Measurements from ENCODE around the gene RBFOX2. TPM values are rescaled to one million over a fixed set of nuclear protein-coding genes. Genes with fewer than 3 reads are reported as not detected.

RBFOX2 gene
- total RNA-seq, 1 donor from 2014 or later: 210 TPM

GRCh38 chr22:35988030-35988429, 40.6 kb downstream of the RBFOX2 start:
- Mint-ChIP-seq H3K4me1 (peaks cover 36% of the 10 kb centered on the region), H3K27me3 (ENCODE audit: low read depth) (no peaks in the 10 kb centered on the region), H3K36me3 (peaks cover 15% of the 10 kb centered on the region), H3K4me3 (no peak overlapping the region), H3K9me3 (peaks cover 3% of the 10 kb centered on the region), H3K27ac (no peak overlapping the region)
- DNase-seq (ENCODE audit: low spot score in 2 of 2, unreplicated experiment in 2 of 2): no peak
- TF ChIP-seq, protein P1, sequence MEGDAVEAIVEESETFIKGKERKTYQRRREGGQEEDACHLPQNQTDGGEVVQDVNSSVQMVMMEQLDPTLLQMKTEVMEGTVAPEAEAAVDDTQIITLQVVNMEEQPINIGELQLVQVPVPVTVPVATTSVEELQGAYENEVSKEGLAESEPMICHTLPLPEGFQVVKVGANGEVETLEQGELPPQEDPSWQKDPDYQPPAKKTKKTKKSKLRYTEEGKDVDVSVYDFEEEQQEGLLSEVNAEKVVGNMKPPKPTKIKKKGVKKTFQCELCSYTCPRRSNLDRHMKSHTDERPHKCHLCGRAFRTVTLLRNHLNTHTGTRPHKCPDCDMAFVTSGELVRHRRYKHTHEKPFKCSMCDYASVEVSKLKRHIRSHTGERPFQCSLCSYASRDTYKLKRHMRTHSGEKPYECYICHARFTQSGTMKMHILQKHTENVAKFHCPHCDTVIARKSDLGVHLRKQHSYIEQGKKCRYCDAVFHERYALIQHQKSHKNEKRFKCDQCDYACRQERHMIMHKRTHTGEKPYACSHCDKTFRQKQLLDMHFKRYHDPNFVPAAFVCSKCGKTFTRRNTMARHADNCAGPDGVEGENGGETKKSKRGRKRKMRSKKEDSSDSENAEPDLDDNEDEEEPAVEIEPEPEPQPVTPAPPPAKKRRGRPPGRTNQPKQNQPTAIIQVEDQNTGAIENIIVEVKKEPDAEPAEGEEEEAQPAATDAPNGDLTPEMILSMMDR (IDR thresholded peaks at IDR 0.05; ENCODE audit: unreplicated experiment): no peak

DNA sequence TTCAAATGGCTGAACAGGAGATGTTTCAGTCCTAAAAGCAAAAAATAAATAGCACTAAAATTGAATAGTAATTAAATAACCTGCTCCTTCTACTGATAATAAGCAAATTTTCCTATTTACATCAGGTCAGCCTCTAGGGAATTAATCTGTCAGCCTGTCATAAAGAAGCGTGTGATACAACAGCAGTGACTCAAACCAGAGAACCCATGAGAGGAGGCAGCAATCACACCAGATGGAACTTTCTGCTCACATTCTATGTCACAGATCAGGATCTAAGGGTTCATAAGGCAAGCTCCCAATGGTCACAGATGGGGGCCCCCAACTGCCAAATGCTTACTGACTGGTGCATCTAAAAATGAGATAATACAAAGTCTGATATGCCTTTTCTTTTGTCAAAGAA, 41.1 kb downstream of the RBFOX2 start:
- H3K27me3 Mint-ChIP-seq (ENCODE audit: low read depth): no peaks in the 10 kb centered on the region
- no peak for DNase-seq (ENCODE audit: low spot score in 2 of 2, unreplicated experiment in 2 of 2)
- peaks cover 3% of the 10 kb centered on the region for H3K9me3 Mint-ChIP-seq
- peaks cover 11% of the 10 kb centered on the region for H3K36me3 Mint-ChIP-seq
- TF ChIP-seq, protein P1 (IDR thresholded peaks at IDR 0.05; ENCODE audit: unreplicated experiment): no peak
- no peak overlapping the region for H3K27ac Mint-ChIP-seq
- H3K4me3 Mint-ChIP-seq: no peak overlapping the region
- peaks cover 40% of the 10 kb centered on the region for H3K4me1 Mint-ChIP-seq

GRCh38 chr22:35986088-35986487, 42.5 kb downstream of the RBFOX2 start:
- H3K9me3 Mint-ChIP-seq: peaks cover 3% of the 10 kb centered on the region
- peak overlapping the region; percentile 84 for H3K27ac Mint-ChIP-seq
- no peak for DNase-seq (ENCODE audit: low spot score in 2 of 2, unreplicated experiment in 2 of 2)
- H3K27me3 Mint-ChIP-seq (ENCODE audit: low read depth): no peaks in the 10 kb centered on the region
- peaks cover 7% of the 10 kb centered on the region for H3K36me3 Mint-ChIP-seq
- H3K4me1 Mint-ChIP-seq: peaks cover 44% of the 10 kb centered on the region
- TF ChIP-seq, protein P1 (IDR thresholded peaks at IDR 0.05; ENCODE audit: unreplicated experiment): no peak
- H3K4me3 Mint-ChIP-seq: no peak overlapping the region

GRCh38 chr22:35985371-35985770, 43.3 kb downstream of the RBFOX2 start:
- H3K4me1 Mint-ChIP-seq: peaks cover 44% of the 10 kb centered on the region
- peaks cover 10% of the 10 kb centered on the region for H3K36me3 Mint-ChIP-seq
- peaks cover 7% of the 10 kb centered on the region for H3K9me3 Mint-ChIP-seq
- H3K27ac Mint-ChIP-seq: peak overlapping the region; percentile 78
- no peaks in the 10 kb centered on the region for H3K27me3 Mint-ChIP-seq (ENCODE audit: low read depth)
- H3K4me3 Mint-ChIP-seq: no peak overlapping the region
- no peak for DNase-seq (ENCODE audit: low spot score in 2 of 2, unreplicated experiment in 2 of 2)
- TF ChIP-seq, protein P1 (IDR thresholded peaks at IDR 0.05; ENCODE audit: unreplicated experiment): no peak

DNA sequence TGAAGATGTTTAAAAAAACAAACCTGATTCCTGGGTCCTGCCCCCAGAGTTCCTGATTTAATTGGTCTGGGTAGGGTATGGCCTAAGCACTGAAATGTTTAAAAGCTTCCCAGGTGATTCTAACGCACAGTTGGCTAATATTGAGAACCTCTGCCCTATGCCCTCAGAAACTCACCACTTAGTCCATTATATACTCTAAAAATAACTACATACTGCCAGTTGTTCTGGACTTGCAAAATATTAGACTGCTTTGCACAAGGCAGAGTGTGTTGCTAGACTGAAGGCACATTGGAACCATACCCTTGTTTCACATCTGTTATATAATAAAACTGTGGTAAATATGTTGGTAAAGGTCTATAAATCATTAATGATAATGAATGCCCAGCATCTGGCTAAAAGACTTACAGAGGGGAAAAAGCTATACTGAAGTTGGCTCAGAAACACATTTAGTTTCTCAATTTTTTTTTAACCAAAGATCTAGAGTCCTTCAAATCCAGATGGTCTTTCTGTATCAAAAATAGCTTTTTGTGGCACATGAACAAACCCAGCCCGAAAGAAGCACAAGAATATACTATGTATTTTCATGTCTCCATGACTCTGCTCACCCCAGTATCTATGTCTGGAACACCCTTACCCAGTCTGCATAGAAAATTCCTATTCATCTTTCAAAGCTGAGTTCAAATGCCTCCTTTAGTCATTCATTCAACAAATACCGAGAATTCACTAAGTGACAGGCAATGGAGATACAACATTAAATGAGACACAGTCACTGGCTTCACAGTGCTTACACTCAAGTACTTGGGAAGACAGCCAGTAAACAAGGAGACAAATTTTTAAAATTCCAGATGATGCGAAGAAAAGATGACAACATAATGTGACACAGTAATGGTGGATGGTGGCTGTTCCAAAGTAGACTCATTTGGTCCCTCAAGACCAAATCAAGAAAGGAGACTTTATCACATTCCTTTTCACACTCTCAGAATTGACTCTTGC, 44.1 kb downstream of the RBFOX2 start:
- H3K27ac Mint-ChIP-seq: no peak overlapping the region
- H3K9me3 Mint-ChIP-seq: peaks cover 7% of the 10 kb centered on the region
- H3K27me3 Mint-ChIP-seq (ENCODE audit: low read depth): no peaks in the 10 kb centered on the region
- H3K4me1 Mint-ChIP-seq: peaks cover 44% of the 10 kb centered on the region
- TF ChIP-seq, protein P1 (IDR thresholded peaks at IDR 0.05; ENCODE audit: unreplicated experiment): no peak
- peaks cover 10% of the 10 kb centered on the region for H3K36me3 Mint-ChIP-seq
- no peak overlapping the region for H3K4me3 Mint-ChIP-seq
- DNase-seq (ENCODE audit: low spot score in 2 of 2, unreplicated experiment in 2 of 2): no peak
